Measurements from ENCODE around the gene STXBP1.

STXBP1 gene

DNA sequence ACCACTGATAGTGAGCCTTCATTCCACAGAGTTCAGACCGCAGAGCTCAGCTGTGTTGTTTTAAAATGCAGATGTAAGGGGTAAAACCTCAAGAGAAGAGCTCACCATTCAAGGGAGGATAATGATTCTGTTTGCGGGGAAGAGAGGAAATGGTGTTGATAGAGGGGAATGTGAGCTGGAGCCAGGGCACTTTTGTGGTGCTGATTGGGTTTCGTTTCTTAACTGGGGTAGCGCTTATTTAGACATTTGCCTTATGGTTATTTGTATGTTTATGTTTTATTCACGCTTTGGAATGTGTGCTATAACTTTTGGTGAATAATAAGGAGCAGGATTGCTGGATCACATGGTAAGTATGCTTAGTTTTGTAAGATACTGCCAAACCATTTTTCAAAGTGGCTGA lies 42.5 kb downstream of the STXBP1 start:
- DNase-seq (ENCODE audit: low spot score) = no peak

DNA sequence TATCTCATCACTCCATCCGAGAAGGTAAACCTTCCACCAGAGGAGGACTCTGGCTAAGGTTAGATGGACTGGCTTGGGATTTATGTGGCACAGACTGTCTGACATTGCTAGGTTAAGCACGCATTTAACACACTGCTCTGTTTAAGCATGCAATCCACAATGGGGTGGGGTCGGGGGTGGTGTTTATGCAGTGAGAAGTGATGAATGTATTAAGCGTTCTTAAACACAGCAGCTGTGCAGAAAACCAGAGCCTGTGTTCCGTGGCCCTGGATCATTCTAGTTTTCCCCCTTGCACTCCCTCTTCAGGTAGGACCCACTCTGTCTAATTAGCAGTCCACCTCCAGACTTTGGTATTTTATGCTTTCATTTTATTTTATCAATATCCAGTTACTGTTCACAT lies 46.4 kb downstream of the STXBP1 start:
- no peak for DNase-seq (ENCODE audit: low spot score)

DNA sequence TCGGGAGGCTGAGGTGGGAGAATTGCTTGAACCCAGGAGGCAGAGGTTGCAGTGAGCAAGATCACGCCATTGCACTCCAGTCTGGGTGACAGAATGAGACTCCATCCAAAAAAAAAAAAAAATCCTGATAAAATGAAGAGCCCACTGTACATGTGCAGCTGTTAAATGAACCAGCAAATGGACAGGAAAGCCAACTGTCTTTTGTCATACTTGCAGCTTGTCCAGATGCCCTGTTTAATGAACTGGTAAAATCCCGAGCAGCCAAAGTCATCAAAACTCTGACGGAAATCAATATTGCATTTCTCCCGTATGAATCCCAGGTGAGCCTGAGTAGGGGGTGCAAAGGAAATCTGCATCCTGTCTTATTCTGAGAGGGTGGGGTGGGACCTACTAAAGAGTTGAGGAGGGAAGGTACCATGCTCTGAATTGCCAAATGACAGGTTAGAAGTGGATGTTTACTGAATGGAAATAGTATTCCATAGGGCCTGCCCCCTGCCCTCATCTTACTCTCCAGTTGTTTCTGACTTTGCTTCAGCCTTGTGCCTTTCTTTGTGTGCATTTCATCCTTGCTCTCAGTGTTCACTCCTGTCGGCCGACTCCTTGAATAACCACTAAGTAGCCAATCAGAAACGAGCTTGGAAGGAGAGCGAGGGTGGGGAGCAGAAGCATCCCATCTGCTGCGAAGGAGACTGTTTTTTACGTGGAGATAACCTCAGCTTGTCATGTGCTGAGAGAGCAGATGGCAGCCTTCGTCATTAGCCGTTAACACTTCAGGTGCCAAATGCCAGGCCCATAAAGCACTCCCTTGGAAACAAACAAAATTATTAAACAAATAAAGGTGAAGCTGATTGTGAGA lies 49.0 kb downstream of the STXBP1 start:
- no peak for DNase-seq (ENCODE audit: low spot score)

DNA sequence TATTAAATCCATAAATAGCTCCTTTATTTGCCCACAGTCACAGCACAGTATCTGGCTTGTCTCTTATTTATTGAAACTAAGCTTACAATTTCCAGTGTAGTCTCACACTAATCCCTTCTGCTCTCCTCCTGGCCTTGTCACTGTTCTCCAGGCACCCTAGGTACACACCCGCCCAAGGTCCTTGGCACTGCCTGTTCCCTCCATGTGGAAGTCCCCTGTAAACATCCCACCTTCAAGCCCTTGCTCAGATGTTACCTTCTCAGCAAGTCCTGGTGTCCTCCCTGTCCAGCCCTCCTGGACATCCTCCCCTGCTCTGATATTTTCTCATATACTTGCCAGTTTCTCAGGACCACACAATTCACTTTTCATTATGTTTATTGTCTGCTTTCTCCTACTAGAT lies 50.5 kb downstream of the STXBP1 start:
- no peak for DNase-seq (ENCODE audit: low spot score)

DNA sequence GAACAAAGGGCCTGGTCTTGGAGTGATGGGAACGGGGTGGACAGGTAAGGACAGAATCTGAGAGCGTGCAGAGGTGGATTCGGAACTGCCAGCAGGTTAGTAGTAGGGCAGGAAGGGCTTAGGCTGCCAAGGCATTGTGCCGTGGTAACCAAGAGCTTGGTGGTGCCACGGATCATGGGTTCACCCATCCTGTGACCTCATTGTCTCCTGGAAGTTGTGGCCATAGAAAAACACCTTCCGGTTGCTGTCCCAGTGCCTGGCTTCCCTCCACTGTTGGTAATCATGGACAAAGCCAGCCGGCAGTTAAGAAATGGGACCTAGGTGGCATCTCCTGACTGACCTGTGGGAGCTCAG lies 52.2 kb downstream of the STXBP1 start:
- no peak for DNase-seq (ENCODE audit: low spot score)

DNA sequence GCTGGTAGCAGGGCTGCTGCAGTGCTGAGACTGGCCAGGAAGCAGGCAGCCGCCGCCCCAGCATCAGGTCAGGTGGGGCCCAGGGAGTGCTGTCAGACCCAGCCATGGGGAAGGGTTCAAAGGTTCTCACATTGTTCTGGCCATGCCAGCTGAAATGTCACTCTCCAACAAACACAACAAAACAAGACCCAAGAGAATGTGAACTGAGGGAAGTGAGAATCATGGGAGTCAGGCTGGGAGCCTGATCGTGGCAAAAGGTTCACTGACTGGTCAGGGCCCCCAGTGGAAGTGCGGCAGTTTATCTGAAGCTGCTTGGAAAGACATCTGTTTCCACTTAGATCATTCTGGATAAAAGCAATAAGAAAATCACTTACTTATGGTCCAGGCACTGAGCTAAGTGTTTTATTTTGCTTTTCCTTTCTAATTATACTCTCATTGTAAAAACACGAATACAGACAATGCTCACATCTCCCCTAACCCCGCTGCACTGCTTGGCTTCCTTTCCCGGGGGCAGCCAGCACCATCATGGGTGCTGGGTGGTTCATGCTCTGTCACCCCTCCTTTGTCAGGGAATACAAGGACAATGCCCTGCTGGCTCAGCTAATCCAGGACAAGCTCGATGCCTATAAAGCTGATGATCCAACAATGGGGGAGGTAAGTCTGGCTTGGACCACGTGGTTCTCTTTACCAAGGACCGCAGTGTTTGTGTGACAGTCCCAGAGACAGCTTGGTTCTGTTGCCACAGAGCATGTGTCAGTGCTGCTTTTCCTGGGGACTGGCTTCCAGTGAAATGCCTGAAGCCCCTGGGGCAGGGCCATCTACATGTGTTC lies 52.8 kb downstream of the STXBP1 start:
- peak; percentile 70 for DNase-seq (ENCODE audit: low spot score)

DNA sequence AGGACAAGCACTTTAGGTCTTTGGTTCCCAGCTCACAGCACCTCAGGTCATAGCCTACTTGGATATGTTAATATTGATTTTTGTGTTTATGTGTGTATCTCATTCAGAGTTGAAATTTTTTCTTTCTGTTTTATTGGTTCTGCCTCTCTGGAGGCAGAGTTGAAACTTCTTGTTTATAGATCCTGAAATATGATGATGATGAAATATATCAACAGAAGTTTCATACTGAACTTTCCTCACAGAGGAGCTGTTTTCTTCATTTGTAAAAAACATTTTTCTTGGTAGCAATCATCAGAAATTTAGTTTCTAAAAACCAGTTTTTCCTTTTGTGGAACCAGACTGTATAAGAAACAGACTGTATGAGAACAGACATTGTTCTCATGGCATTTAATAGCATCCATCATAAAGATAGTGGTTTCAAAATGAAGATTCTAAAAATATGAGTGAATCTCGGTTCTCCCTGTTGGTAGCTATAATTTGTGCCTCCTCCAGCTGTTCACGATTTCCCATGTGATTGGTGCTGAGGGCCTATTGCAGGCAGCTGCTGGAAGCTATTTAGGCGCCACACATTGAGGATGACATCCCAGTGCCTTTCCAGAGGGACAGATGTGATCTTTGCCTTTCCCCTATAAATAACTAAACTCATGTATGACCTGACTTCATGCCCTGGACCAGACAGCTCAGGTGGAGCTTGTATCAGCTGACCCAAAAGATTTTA lies 55.2 kb downstream of the STXBP1 start:
- no peak for DNase-seq (ENCODE audit: low spot score)

DNA sequence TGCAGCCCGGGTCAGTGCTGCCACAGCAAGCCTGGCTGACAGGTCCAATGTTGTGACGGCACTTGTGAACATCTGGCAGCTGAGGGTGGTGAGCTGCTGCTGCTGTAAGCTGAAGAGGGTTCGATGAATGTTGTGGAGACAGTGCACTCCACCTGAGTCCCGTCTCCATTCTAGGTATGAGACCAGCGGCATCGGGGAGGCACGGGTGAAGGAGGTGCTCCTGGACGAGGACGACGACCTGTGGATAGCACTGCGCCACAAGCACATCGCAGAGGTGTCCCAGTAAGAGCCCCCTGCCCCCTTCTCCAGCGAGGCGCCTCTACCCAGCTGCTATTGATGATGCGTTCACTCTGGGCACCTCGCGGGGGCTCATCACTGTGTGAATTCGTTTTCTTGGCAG lies 55.8 kb downstream of the STXBP1 start:
- DNase-seq (ENCODE audit: low spot score) = no peak

DNA sequence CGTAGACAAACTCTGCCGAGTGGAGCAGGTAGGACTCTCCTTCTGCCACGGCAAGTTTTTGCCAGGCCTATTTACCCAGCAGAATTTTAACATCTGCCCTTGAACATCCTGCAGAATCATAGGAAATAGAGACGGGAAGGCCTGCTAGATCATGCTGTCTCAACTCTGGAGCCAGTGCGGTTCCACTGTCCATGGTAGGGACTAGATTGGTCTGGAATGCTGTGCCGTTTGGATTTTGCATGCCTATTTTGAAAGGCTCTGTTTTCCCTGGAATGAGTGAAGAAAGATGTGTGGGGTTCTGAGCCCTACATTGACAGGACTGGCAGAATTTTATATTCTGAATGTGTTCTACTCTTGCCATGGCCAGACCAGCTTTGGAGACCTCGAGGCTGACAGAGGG lies 61.2 kb downstream of the STXBP1 start:
- no peak for DNase-seq (ENCODE audit: low spot score)

DNA sequence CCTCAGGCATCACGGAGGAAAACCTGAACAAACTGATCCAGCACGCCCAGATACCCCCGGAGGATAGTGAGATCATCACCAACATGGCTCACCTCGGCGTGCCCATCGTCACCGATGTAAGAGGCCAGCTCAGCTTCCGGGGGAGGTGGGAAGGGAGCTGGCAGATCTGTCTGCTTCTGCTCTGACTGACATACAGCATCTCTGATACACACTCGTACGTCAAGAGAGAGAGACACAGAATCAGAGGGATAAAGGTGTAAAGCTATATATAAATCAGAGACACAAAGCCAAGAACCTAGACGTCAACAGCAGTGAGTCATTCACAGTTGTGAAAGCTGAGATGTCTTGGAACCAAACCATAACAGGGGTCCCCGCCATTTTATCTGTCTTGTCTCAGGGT lies 64.6 kb downstream of the STXBP1 start:
- DNase-seq (ENCODE audit: low spot score) = no peak

DNA sequence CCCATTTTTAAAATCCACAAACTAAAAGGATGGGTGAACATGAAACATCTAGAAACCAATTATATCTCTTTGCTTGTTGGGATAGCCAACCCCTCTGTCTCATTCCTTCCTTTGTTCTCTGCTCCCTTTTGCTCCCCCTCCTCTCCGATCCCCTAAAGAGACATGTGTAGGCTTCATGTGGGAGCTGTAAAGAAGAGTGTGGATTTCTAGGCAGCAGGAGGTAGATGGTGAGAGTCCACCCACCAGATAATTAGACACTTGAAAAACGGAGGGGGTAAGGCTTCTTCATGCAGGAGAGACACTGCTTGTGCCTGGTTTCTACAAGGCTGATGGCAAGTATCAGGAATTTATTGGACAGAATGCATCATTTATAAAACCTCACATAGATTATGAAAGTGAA lies 67.4 kb downstream of the STXBP1 start:
- no peak for DNase-seq (ENCODE audit: low spot score)

DNA sequence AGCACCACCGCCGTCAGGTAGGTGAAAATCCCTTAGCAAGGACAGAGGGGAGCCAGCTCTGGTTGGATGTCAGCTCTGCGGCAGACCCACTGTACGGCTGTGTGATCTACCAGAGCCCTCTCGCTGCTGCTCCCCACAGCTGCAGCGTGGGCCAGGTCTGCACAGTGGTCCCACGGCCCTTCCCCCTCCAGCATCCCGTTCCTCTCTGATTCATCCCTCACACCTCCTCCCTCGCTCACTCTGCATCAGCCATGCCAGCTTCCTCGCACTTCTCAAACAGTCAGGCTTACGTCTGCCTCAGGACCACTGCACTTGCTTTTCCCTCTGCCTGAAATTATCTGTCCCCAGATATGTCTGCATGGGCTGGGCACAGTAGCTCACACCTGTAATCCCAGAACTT lies 68.1 kb downstream of the STXBP1 start:
- DNase-seq (ENCODE audit: low spot score) = no peak

DNA sequence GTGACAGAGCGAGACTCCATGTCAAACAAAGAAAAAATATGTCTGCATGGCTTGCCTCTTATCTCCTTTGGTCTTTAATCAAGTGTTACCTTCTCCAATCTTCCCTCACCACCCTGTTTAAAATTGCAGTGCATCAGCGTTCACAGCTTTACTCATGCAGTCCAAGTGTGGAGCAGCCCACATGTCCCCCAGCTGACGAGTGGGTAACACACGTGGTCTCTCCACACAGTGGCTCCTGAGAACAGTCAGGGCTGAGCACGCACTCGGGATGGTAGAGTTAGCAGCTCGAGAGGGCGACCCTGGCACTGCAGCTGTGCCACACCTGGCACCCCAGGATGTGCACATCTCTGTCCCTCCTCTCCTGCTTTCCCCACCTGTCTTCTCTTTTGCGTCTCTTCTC lies 68.8 kb downstream of the STXBP1 start:
- DNase-seq (ENCODE audit: low spot score) = no peak

DNA sequence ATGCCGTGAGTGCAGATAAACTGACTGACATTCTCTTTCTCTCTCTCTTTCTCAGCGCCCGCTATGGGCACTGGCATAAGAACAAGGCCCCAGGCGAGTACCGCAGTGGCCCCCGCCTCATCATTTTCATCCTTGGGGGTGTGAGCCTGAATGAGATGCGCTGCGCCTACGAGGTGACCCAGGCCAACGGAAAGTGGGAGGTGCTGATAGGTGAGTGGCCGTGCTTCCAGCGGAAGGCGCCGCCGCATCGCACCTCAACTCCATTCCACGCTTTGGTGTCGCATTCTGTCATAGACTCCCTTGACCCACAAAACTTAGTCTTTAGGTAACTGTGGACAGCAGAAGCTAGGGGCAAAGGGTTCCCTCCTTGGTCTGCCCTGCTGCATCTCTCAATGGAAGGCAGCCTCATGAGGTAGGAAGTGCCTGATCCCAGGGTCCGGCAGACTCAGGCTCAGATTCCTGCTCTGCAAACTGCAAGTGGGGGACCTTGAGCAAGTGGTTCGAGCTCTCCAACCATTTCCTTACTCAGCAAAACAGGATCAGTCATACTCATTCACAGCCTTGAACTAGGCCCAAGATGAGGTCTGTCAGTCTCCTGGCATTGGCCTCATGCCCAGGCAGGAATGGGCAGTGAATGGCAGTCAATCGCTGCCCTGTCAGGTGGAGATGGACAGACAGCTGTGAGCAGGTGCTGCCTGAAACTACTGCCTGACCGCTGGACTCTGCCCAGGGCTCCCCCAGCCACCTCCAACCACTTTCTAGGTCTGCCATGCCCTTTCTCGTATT lies 70.5 kb downstream of the STXBP1 start:
- peak; percentile 20 for DNase-seq (ENCODE audit: low spot score)

DNA sequence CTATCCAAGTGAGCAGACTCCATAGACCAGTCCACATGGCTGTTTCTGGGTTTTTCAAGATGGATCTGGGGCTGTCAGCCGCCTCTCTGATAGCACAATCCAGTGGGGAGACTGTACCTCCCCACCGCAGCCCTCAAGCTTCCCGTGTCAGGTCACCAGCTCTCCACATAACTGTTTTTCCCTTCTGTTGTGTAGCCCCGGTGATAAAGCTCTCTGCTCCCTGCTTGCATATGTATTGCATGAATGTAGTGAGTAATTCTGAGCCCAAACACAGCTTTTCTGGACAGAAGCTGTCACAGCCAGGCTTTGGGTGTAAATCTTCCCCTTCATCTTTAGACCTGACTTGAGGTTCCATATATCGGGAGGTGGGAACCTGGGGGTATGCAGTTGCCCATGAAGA lies 71.6 kb downstream of the STXBP1 start:
- DNase-seq (ENCODE audit: low spot score) = peak; percentile 26

DNA sequence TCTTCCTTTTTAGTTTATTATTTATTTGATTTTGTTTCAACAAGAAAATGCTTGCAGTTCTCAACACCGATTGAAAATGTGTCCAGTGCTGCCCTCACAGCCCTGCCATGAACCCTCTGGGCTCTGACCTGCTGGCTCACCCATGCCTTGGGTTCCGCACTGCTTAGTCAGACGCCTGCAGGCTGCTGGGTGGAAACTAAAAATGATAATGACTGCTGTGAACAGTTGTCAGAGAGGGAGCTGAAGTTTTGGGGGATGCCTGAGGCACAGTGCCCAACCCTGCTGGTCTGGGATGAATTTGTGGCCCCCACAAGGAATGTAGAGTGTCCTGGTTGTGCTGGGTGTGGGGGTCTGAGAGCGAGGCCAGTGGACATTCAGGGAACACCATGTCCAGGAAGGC lies 72.5 kb downstream of the STXBP1 start:
- DNase-seq (ENCODE audit: low spot score) = peak; percentile 68

DNA sequence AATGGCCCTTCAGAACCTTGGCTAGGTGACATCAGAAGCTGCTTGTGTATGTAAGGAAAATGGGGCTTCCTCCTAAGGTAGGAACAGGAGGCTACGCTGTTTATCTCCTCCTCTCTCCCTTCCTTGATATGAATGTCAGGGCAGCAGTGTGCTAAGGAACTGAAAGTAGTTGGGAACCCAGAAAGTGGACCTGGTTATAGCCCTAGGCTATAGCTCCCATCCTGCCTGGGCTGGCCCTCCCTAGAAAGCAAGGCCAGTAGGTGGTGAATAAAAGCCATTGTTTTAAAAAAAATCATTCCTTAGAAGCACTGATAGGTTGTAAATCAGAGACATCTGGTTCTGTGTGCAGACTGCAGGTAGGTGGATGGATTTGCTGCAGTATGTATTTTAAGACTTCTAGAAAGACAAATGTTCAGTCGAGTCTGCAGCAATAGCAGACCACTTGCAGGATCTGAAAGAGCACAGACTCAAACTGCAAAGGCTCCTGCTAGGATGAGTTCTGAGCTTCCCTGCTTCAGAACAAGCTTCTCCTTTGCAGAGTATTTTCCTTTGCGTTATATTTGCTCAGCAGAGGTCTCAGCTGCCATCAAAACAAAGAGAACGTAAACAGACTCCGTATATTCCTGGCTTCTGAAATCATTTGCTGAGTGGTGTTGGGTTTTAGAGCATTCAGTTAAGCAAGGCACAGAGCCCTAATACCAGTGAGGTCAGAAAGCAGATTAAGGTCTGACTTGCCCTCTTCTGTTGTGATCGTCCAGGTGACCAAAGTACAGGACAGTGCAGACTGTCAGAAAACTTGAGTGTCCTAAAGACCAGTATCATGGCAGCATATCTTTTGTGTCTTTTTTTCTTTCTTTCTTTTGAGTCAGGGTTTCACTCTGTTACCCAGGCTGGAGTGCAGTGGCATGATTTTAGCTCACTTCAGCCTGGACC lies 74.7 kb downstream of the STXBP1 start:
- no peak for DNase-seq (ENCODE audit: low spot score)

DNA sequence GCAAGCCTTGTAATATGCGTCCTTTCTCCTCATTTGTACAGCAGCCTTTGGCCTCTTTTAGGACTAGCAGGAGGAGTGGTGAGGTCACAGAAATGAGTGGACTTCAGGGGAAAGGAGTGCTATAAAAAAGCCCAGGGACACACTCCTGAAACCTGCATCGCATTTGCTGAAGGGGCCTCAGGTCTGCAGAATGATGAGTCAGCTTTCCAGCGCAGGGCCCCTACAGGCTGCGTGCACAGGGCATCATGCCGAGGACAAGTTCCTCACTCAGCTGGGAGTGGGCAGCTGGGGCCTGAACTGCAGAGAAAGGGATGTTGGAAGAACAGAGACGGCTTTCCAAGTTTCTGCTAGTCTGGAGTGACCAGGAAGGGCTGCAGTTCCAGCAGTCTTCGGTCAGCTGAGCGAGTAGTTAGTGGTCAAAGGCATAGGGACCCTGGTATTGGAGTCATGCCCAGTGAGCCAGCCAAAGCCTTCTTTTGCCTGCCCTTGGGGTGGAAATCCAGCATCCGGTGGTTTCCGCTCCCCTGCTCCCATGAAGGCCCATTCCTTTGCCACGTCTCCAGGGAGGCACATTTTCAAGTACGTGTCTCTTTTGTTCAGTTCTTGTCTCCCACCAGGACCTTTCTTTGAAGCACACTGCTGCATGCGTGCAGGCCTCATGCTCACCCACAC lies 77.4 kb downstream of the STXBP1 start:
- DNase-seq (ENCODE audit: low spot score) = no peak

DNA sequence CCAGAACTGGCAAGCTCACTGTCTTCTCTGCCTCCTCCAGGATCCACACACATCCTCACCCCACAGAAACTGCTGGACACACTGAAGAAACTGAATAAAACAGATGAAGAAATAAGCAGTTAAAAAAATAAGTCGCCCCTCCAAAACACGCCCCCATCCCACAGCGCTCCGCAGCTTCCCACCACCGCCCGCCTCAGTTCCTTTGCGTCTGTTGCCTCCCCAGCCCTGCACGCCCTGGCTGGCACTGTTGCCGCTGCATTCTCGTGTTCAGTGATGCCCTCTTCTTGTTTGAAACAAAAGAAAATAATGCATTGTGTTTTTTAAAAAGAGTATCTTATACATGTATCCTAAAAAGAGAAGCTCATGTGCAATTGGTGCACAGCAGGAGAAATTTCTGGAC lies 78.7 kb downstream of the STXBP1 start:
- no peak for DNase-seq (ENCODE audit: low spot score)

DNA sequence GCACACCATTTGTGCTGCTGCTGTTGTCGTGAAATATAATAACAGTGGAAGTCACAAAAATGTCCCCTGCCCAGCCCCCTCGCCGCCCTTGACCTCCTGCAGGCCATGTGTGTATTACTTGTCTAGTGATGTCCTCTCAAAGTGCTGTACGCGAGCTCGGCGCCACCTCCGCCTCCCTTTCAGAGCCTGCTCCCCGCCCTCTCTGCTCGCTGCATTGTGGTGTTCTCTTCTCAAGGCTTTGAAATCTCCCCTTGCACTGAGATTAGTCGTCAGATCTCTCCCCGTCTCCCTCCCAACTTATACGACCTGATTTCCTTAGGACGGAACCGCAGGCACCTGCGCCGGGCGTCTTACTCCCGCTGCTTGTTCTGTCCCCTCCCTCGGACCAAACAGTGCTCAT lies 80.0 kb downstream of the STXBP1 start:
- DNase-seq (ENCODE audit: low spot score) = no peak

Data from GM03348 (cell line).